Testis (tissue), 2 donors: Measurements from ENCODE around the gene EPHA4.

Experiments
- CTCF ChIP-seq, 3 experiments: fragments of 450-650 bp in 2 of 3; fragments of 200-600 bp in 1 of 3; sonication (generic) in 1 of 3; IDR thresholded peaks; one replicate each; pipeline ENCODE4 v1.5.1; 2016 to 2019; ENCODE audit warnings: antibody characterized with exemption in 3 of 3, mild to moderate bottlenecking in 2 of 3, moderate library complexity in 1 of 3
- POLR2A ChIP-seq: fragments of 450-650 bp; IDR thresholded peaks from one replicate; pipeline ENCODE4 v1.6.1; 2017; ENCODE audit warnings: antibody characterized with exemption, mild to moderate bottlenecking, moderate library complexity

- TF ChIP-seq CTCF (IDR thresholded peaks at IDR 0.05) (no peak), POLR2A (no peak)
Measured at GRCh38 chr2:221502270-221503010, 69.7 kb downstream of the EPHA4 start.
